Measurements from ENCODE around the gene TET1. TPM values are rescaled to one million over a fixed set of nuclear protein-coding genes. Genes with fewer than 3 reads are reported as not detected.
"Not testable (repeated sequence)": the region's sequence is repeated elsewhere in the genome, so short reads cannot be mapped to it uniquely, and the experiment has no call there.

Gene TET1
- total RNA-seq, 1 experiment from 2014 or later = 2.0 TPM

GRCh38 chr10:68564712-68565111, 4.6 kb downstream of the TET1 start:
- no peak for DNase-seq (ENCODE audit: low spot score)

- no peak for DNase-seq (ENCODE audit: low spot score)
These were observed 5.5 kb downstream of the TET1 start for GRCh38 chr10:68565658-68566057.

- DNase-seq (ENCODE audit: low spot score) = no peak
These were observed 6.2 kb downstream of the TET1 start for GRCh38 chr10:68566351-68566750.

GRCh38 chr10:68566955-68567354, 6.8 kb downstream of the TET1 start:
- DNase-seq (ENCODE audit: low spot score) = no peak

GRCh38 chr10:68572151-68572550, 12.0 kb downstream of the TET1 start:
- no peak for DNase-seq (ENCODE audit: low spot score)

GRCh38 chr10:68574051-68574450, 13.9 kb downstream of the TET1 start:
- no peak for DNase-seq (ENCODE audit: low spot score)

GRCh38 chr10:68576118-68576517, 16.0 kb downstream of the TET1 start:
- DNase-seq (ENCODE audit: low spot score) = no peak

GRCh38 chr10:68578974-68579373, 18.8 kb downstream of the TET1 start:
- DNase-seq (ENCODE audit: low spot score) = no peak

GRCh38 chr10:68584187-68584586, 24.1 kb downstream of the TET1 start:
- not testable (repeated sequence) for DNase-seq (ENCODE audit: low spot score)

- no peak for DNase-seq (ENCODE audit: low spot score)
These were observed 26.6 kb downstream of the TET1 start for GRCh38 chr10:68586606-68587305.

- DNase-seq (ENCODE audit: low spot score) = peak; percentile 68
These were observed 34.3 kb downstream of the TET1 start for GRCh38 chr10:68594405-68594804.

- no peak for DNase-seq (ENCODE audit: low spot score)
These were observed 35.4 kb downstream of the TET1 start for GRCh38 chr10:68595513-68595912.

GRCh38 chr10:68597407-68597806, 37.3 kb downstream of the TET1 start:
- DNase-seq (ENCODE audit: low spot score) = no peak

GRCh38 chr10:68598978-68599770, 39.0 kb downstream of the TET1 start:
- peak; percentile 8 for DNase-seq (ENCODE audit: low spot score)

- DNase-seq (ENCODE audit: low spot score) = no peak
These were observed 39.6 kb downstream of the TET1 start for GRCh38 chr10:68599771-68600040.

GRCh38 chr10:68600041-68600778, 40.1 kb downstream of the TET1 start:
- DNase-seq (ENCODE audit: low spot score) = peak; percentile 90

GRCh38 chr10:68601501-68602265, 41.5 kb downstream of the TET1 start:
- DNase-seq (ENCODE audit: low spot score) = no peak

GRCh38 chr10:68602434-68602833, 42.3 kb downstream of the TET1 start:
- no peak for DNase-seq (ENCODE audit: low spot score)

- no peak for DNase-seq (ENCODE audit: low spot score)
These were observed 43.6 kb downstream of the TET1 start for GRCh38 chr10:68603766-68604165.

- DNase-seq (ENCODE audit: low spot score) = no peak
These were observed 44.3 kb downstream of the TET1 start for GRCh38 chr10:68604441-68604840.

GRCh38 chr10:68606918-68607317, 46.8 kb downstream of the TET1 start:
- DNase-seq (ENCODE audit: low spot score) = no peak

- DNase-seq (ENCODE audit: low spot score) = not testable (repeated sequence)
These were observed 49.9 kb downstream of the TET1 start for GRCh38 chr10:68610023-68610422.

All from H4 (cell line).